ENCODE results near the gene FTO. TPM values are rescaled to one million over a fixed set of nuclear protein-coding genes. Genes with fewer than 3 reads are reported as not detected.

The FTO gene
- total RNA-seq, 4 donors from 2014 or later: 102 to 138 (median 130) TPM

DNA sequence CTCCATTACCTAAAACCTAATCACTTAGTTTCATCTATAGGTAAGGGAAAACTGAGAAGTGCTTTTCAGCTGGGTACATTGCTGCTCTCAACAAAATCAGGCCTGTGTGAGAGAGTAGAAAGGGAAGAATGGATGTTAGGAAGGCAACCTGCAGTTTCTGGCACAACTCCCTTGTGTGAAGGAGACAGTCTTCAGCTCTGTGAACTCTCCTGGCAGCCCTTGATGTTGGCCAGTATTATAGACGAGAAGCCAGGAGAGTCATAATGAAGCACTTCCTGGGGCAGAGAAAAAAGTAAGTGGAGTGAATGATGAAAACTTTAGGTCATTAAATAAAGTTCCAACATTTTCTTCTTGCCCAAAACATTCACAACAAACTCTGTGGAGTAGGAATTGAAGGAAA is 322.5 kb downstream of the FTO start:
- ATAC-seq: no peak
- no peak overlapping the region for H3K27ac ChIP-seq
- 42 to 58% methylated on average over 1 of the region's 1 CpG for WGBS, 2 donors (ENCODE audit: low coverage in 1 of 2)
- H3K4me3 ChIP-seq: no peak overlapping the region
- no peaks in the 10 kb centered on the region for H3K27me3 ChIP-seq
- no peaks in the 10 kb centered on the region for H3K36me3 ChIP-seq
- peaks cover 0 to 18% (median 0%) of the 10 kb centered on the region in 3 donors for H3K9me3 ChIP-seq
- TF ChIP-seq EP300 (IDR thresholded peaks at IDR 0.05) (no peak), POLR2AphosphoS5 (IDR thresholded peaks at IDR 0.05) (no peak), POLR2A (IDR thresholded peaks at IDR 0.05) (no peak)
- TF ChIP-seq, protein P1, sequence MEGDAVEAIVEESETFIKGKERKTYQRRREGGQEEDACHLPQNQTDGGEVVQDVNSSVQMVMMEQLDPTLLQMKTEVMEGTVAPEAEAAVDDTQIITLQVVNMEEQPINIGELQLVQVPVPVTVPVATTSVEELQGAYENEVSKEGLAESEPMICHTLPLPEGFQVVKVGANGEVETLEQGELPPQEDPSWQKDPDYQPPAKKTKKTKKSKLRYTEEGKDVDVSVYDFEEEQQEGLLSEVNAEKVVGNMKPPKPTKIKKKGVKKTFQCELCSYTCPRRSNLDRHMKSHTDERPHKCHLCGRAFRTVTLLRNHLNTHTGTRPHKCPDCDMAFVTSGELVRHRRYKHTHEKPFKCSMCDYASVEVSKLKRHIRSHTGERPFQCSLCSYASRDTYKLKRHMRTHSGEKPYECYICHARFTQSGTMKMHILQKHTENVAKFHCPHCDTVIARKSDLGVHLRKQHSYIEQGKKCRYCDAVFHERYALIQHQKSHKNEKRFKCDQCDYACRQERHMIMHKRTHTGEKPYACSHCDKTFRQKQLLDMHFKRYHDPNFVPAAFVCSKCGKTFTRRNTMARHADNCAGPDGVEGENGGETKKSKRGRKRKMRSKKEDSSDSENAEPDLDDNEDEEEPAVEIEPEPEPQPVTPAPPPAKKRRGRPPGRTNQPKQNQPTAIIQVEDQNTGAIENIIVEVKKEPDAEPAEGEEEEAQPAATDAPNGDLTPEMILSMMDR (IDR thresholded peaks at IDR 0.05): no peak
- no peaks in the 10 kb centered on the region for H3K4me1 ChIP-seq

DNA sequence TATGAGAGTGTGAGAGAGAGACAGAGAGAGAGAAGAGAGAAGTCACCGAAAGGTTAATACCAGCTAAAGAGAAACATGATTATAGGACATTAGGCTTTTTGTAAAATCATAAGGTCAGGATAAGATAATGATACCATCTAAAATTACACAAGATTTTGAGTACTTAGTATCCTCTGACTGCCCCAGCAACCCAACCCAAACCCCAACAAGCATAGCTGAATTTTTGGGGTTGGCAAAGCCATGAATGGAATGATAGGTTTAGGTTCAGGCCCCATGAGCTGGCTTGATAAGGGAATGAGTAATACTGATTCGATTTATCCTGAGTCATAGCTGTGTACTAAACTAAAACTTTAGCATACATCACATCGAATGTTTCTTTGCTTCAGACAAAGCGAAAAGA is 323.1 kb downstream of the FTO start:
- 82 to 95% methylated on average over 4 of the region's 4 CpGs for WGBS, 2 donors (ENCODE audit: low coverage in 1 of 2)
- Histone ChIP-seq H3K4me1 (no peaks in the 10 kb centered on the region), H3K9me3 (peaks cover 0 to 19% (median 0%) of the 10 kb centered on the region in 3 donors), H3K4me3 (no peak overlapping the region), H3K27ac (no peak overlapping the region), H3K27me3 (no peaks in the 10 kb centered on the region), H3K36me3 (no peaks in the 10 kb centered on the region)
- ATAC-seq: no peak
- TF ChIP-seq, protein P1 (IDR thresholded peaks at IDR 0.05): no peak
- TF ChIP-seq EP300 (IDR thresholded peaks at IDR 0.05) (no peak), POLR2A (IDR thresholded peaks at IDR 0.05) (no peak), POLR2AphosphoS5 (IDR thresholded peaks at IDR 0.05) (no peak)

DNA sequence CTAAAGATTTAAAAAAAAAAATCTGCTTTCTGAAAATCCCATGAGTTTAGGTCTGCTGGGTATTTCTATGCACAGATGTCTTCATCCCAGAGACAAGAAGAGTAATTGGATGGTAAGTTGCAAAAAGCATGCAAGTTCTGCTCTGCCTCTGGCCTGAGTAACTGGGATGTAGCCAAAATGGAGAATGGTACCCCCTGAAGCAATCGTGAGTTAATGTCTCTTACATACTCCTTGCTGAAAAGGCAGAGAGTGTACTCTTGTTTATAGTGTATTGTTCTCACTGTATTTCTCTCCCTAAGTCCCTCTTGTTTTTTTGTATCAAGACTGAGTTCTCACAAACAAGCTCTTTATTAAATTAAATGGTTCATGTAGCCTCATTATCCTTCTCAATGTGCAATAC is 323.6 kb downstream of the FTO start:
- WGBS, 2 donors (ENCODE audit: low coverage in 1 of 2): 65 to 100% methylated on average over 1 of the region's 1 CpG
- Histone ChIP-seq H3K27ac (no peak overlapping the region), H3K4me1 (no peaks in the 10 kb centered on the region), H3K4me3 (no peak overlapping the region), H3K9me3 (peaks cover 0 to 19% (median 0%) of the 10 kb centered on the region in 3 donors), H3K27me3 (no peaks in the 10 kb centered on the region), H3K36me3 (no peaks in the 10 kb centered on the region)
- no peak for ATAC-seq
- TF ChIP-seq, protein P1 (IDR thresholded peaks at IDR 0.05): no peak
- TF ChIP-seq EP300 (IDR thresholded peaks at IDR 0.05) (no peak), POLR2AphosphoS5 (IDR thresholded peaks at IDR 0.05) (no peak), POLR2A (IDR thresholded peaks at IDR 0.05) (no peak)

DNA sequence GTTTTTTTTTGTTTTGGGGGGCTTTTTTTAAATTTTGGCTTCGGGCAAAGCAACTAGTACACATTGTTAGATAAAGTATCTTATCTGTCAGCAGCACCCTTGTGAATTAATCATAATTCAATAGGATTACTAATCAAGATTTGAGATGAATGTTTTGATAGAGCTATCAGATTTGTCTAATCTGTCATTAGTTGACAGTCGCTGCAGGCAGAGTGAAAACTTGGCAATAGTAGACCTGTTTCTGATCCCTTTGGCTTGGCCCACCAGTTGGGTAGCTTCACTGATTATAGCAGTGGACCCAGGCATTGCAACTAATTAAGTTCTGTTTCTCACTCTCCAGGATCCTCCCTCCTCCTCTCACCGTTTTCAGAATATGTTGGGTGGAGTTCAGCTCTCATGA is 324.0 kb downstream of the FTO start:
- Histone ChIP-seq H3K4me3 (no peak overlapping the region), H3K4me1 (no peaks in the 10 kb centered on the region), H3K27me3 (no peaks in the 10 kb centered on the region), H3K36me3 (no peaks in the 10 kb centered on the region), H3K27ac (no peak overlapping the region), H3K9me3 (peaks cover 0 to 19% (median 0%) of the 10 kb centered on the region in 3 donors)
- ATAC-seq: no peak
- WGBS, 2 donors (ENCODE audit: low coverage in 1 of 2): 74 to 81% methylated on average over 3 of the region's 3 CpGs
- no peak for TF ChIP-seq EP300 (IDR thresholded peaks at IDR 0.05)
- TF ChIP-seq, protein P1 (IDR thresholded peaks at IDR 0.05): no peak
- no peak for TF ChIP-seq POLR2A (IDR thresholded peaks at IDR 0.05)
- no peak for TF ChIP-seq POLR2AphosphoS5 (IDR thresholded peaks at IDR 0.05)

DNA sequence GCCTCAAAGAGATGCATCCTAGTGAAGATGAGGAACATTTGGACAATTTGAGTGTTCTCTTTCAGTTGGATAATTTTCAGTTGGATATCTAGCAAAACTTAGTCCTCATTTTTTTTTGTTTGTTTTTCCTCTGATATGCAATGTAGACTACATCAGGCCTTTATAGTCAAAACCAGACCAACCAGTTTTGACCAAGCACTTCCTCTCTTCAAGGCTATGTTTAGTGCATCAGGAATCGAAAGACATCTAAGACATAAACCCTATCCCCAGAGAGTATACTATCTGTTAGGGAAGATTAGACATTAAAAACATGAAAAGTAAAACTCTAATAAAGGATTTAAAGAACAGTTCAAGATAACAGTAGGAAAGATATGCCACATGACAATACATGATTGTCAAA is 326.5 kb downstream of the FTO start:
- ATAC-seq: no peak
- Histone ChIP-seq H3K4me1 (no peaks in the 10 kb centered on the region), H3K36me3 (no peaks in the 10 kb centered on the region), H3K9me3 (peaks cover 0 to 19% (median 0%) of the 10 kb centered on the region in 3 donors), H3K27me3 (no peaks in the 10 kb centered on the region), H3K4me3 (no peak overlapping the region), H3K27ac (no peak overlapping the region)
- WGBS, 2 donors (ENCODE audit: low coverage in 1 of 2): 83 to 91% methylated on average over 1 of the region's 1 CpG
- no peak for TF ChIP-seq EP300 (IDR thresholded peaks at IDR 0.05)
- no peak for TF ChIP-seq POLR2A (IDR thresholded peaks at IDR 0.05)
- TF ChIP-seq POLR2AphosphoS5 (IDR thresholded peaks at IDR 0.05): no peak
- TF ChIP-seq, protein P1 (IDR thresholded peaks at IDR 0.05): no peak
